ENCODE results near the gene ALG14.

ALG14 gene

GRCh38 chr1:95040032-95040525 lies 32.7 kb downstream of the ALG14 start:
- Histone ChIP-seq H3K4me2 (ENCODE audit: low read depth, low read length, poor library complexity, severe bottlenecking) (no peak overlapping the region), H4K20me1 (ENCODE audit: low read depth, low read length) (no peaks in the 10 kb centered on the region)

GRCh38 chr1:95039360-95040031 lies 33.3 kb downstream of the ALG14 start:
- no peaks in the 10 kb centered on the region for H3K79me2 ChIP-seq (ENCODE audit: insufficient read depth, low read length)
- H3K27me3 ChIP-seq (ENCODE audit: low read length), result no peaks in the 10 kb centered on the region
- no peaks in the 10 kb centered on the region for H3F3A ChIP-seq (ENCODE audit: insufficient read depth)
- H3K9me3 ChIP-seq (ENCODE audit: insufficient read depth, low read length), result no peaks in the 10 kb centered on the region
- H3K9me2 ChIP-seq (replicated peaks; ENCODE audit: insufficient read depth, low read length), result no peaks in the 10 kb centered on the region
- TF ChIP-seq CTCF (IDR thresholded peaks at IDR 0.05; ENCODE audit: insufficient read depth, low read length, poor library complexity, severe bottlenecking) (no peak), EZH2phosphoT487 (conservative IDR thresholded peaks at IDR 0.05; ENCODE audit: low read length) (no peak)
- H3K4me2 ChIP-seq (ENCODE audit: low read depth, low read length, poor library complexity, severe bottlenecking), result no peak overlapping the region
- H3K9ac ChIP-seq (ENCODE audit: low read length), result no peak overlapping the region
- H3K4me3 ChIP-seq (ENCODE audit: insufficient read depth, low read length, poor library complexity, severe bottlenecking), result no peak overlapping the region
- no peak overlapping the region for H2AFZ ChIP-seq (ENCODE audit: low read depth, low read length, severe bottlenecking)
- no peaks in the 10 kb centered on the region for H4K20me1 ChIP-seq (ENCODE audit: low read depth, low read length)
- H3K27ac ChIP-seq (ENCODE audit: low read depth, low read length), result no peak overlapping the region
- no peaks in the 10 kb centered on the region for H3K36me3 ChIP-seq (ENCODE audit: low read length)

More at GRCh38 chr1:95040032-95040525, 32.7 kb downstream of the ALG14 start:
- Histone ChIP-seq H3K9me2 (replicated peaks; ENCODE audit: insufficient read depth, low read length) (no peaks in the 10 kb centered on the region), H3K4me3 (ENCODE audit: insufficient read depth, low read length, poor library complexity, severe bottlenecking) (no peak overlapping the region), H3F3A (ENCODE audit: insufficient read depth) (no peaks in the 10 kb centered on the region), H3K27me3 (ENCODE audit: low read length) (no peaks in the 10 kb centered on the region), H3K36me3 (ENCODE audit: low read length) (no peaks in the 10 kb centered on the region), H2AFZ (ENCODE audit: low read depth, low read length, severe bottlenecking) (no peak overlapping the region), H3K9ac (ENCODE audit: low read length) (no peak overlapping the region), H3K9me3 (ENCODE audit: insufficient read depth, low read length) (no peaks in the 10 kb centered on the region), H3K79me2 (ENCODE audit: insufficient read depth, low read length) (no peaks in the 10 kb centered on the region), H3K27ac (ENCODE audit: low read depth, low read length) (no peak overlapping the region)
- TF ChIP-seq CTCF (IDR thresholded peaks at IDR 0.05; ENCODE audit: insufficient read depth, low read length, poor library complexity, severe bottlenecking), result no peak
- TF ChIP-seq EZH2phosphoT487 (conservative IDR thresholded peaks at IDR 0.05; ENCODE audit: low read length), result no peak

- Histone ChIP-seq H3K79me2 (ENCODE audit: insufficient read depth, low read length) (no peaks in the 10 kb centered on the region), H4K20me1 (ENCODE audit: low read depth, low read length) (no peaks in the 10 kb centered on the region), H3K4me2 (ENCODE audit: low read depth, low read length, poor library complexity, severe bottlenecking) (no peak overlapping the region), H3K9me2 (replicated peaks; ENCODE audit: insufficient read depth, low read length) (no peaks in the 10 kb centered on the region), H3K4me3 (ENCODE audit: insufficient read depth, low read length, poor library complexity, severe bottlenecking) (no peak overlapping the region), H3K9me3 (ENCODE audit: insufficient read depth, low read length) (no peaks in the 10 kb centered on the region), H3K36me3 (ENCODE audit: low read length) (no peaks in the 10 kb centered on the region), H3F3A (ENCODE audit: insufficient read depth) (no peaks in the 10 kb centered on the region), H3K27ac (ENCODE audit: low read depth, low read length) (no peak overlapping the region), H2AFZ (ENCODE audit: low read depth, low read length, severe bottlenecking) (no peak overlapping the region), H3K27me3 (ENCODE audit: low read length) (no peaks in the 10 kb centered on the region), H3K9ac (ENCODE audit: low read length) (no peak overlapping the region)
- TF ChIP-seq CTCF (IDR thresholded peaks at IDR 0.05; ENCODE audit: insufficient read depth, low read length, poor library complexity, severe bottlenecking), result no peak
- no peak for TF ChIP-seq EZH2phosphoT487 (conservative IDR thresholded peaks at IDR 0.05; ENCODE audit: low read length)
Measured at GRCh38 chr1:95035536-95035935, 37.2 kb downstream of the ALG14 start.
